Activated naive CD4-positive, alpha-beta T cell treated with anti-CD3 and anti-CD28 coated beads, Interleukin-2, amount 50 U/mL, for 16 hours (primary cell): ENCODE data around the gene CHST10.
"Not testable (repeated sequence)": the region's sequence is repeated elsewhere in the genome, so short reads cannot be mapped to it uniquely, and the experiment has no call there.

Experiments used
- DNase-seq: peaks from one replicate; pipeline ENCODE4 v3.0.0-alpha.2; 2020

CHST10 gene

DNA sequence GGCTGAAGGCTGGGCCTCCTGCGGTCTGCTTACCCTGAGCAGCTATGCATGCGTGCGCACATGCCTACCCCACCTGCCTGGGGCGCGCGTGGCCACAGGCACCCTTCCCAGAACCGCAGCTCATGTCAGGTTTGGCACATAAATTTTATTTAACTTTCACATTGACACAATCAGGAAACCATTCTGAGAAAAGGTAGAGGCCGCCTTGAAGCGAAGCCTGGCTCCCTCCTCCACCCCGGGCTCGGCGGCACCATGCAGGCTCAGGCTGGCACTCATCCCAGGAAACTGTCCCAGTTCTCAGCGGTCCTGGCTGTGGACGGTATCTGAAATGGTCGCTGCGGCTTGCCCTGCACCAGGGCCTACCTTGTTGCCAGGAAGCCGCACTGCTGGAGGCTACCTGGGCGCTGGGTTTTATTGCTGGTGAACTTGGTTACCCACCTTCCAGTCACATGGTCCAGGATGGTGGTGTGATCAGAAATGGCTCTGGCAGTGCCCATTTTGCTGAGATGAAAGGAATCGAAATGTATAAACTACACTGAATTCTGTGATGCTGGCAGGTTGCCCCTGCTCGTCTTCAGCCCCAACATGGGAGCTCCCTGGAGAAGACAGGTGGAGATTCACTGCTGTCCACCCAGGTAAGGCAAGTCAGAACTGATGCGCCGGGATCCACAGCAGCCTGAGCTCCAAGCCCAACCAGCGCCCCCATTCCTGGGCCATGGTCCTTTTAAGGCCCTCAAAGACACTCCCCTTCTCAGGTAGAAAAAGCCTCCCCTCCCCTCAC is 25.5 kb downstream of the CHST10 start:
- DNase-seq: no peak

GRCh38 chr2:100390001-100390940 is 27.2 kb downstream of the CHST10 start:
- DNase-seq: no peak

- DNase-seq: no peak
Measured at GRCh38 chr2:100388703-100389102, 28.8 kb downstream of the CHST10 start.

DNA sequence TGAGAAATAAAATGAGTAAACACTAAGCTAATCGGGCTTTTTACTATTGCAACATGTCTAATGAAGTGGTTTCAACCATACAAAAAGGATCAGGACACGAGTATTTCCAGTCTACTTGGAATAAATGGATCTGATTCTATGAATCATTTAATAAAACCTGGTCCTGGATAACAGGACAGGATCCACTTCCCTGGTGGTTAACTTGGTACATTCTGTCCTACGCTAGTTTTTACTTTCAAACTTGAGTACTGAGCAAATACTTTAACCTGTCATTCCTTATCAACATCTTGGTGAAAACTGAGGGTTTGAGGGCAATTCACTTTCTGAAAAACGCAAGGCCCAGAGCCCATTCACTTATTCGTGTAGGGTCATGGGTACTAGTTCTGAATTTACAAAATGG is 33.5 kb downstream of the CHST10 start:
- DNase-seq: no peak

GRCh38 chr2:100383306-100383705 is 34.2 kb downstream of the CHST10 start:
- DNase-seq: no peak

GRCh38 chr2:100381240-100381639 is 36.2 kb downstream of the CHST10 start:
- peak; percentile 62 for DNase-seq

DNA sequence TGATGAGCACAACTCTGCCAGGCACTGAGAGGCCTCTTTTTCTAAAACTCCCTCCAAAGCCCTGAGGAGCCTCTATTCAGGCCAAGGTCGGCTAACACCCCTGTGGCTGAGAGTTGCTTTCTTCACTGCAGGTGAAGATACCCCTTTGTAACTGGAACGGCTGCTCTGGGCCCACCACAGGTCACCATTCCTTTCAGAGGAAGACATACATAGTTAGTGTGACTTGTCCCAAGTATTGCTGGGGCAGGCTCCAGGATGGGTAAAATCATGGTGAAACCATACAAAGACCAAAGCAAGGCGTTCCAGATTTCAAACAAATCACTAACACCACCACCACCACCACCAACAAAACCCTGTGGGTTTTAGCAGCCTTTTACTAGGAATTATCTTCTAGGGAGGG is 36.8 kb downstream of the CHST10 start:
- no peak for DNase-seq

DNA sequence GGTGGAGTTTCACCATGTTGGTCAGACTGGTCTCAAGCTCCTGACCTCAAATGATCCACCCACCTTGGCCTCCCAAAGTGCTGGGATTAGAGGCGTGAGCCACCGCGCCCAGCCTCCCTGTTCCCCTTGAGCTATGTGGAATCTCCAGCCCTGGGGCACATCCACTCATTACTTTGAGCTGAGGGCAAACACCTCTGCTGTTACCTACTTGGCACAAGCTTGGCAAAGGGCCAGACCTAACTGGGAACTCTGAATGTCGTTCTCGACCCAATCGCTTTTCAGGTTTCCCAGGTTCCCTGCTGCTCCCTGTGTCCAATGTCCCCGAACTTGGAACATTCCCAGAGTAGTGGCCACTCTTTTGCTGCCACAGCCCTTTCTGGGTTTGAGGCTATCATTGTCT is 40.6 kb downstream of the CHST10 start:
- no peak for DNase-seq

DNA sequence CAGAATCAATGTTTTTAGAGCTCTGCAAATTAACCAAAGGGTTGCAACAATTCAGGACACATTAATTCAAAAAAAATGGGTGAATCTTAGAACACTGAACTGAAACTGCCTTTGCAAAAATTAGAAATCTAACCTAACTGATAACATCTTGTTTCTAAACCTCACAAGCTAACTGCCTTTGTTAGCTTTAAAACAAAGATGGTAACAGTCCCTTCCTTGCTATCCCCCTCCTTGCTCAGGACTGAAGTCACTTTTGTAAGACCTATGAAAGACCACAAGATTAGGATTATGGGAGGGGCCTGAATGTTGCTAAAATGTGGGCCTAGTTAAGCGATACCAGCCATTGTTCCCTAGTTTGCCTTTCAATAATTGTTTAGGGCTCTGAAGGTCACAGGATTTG is 50.3 kb downstream of the CHST10 start:
- no peak for DNase-seq

GRCh38 chr2:100365434-100365833 is 52.0 kb downstream of the CHST10 start:
- no peak for DNase-seq

GRCh38 chr2:100362269-100362668 is 55.2 kb downstream of the CHST10 start:
- DNase-seq: not testable (repeated sequence)

DNA sequence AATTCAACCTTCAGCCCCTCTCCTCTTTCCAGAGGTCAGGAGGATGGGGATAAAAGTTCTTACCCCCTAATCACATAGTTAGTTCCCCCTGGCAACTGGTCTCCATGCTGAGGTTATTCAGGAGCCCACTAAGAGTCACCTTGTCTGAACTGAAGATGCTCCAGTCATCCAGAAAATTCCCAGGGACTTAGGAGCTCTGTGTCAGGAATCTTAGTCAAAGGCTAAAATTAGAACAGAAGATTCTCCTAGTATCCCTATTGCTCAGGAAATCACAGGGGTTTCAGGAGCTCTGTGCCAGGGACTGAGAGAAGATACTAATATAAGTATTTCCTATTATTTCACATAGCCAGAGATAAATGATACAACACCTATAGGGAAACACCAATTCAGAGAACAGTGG is 57.9 kb downstream of the CHST10 start:
- no peak for DNase-seq

DNA sequence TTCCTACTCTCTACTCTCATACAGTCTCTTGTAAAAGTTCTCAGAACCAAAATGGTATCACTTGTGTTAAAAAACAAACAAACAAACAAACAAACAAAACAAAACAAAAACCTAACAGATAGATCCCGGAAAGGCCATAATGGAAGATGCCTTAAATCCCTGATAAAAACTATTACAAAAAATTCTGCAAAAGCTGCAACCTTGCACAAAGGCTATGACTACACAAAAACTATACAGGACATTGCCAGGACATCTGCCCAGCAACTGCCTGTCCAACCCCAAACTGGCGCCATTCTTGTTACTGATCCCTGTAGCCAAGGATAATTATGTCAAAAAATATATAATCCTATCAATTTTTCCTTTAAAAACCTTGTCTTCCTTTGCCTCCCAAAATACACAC is 58.9 kb downstream of the CHST10 start:
- DNase-seq: no peak

- no peak for DNase-seq
Measured at GRCh38 chr2:100352521-100352920, 64.9 kb downstream of the CHST10 start.

- no peak for DNase-seq
Measured at GRCh38 chr2:100350661-100351185, 66.7 kb downstream of the CHST10 start.

DNA sequence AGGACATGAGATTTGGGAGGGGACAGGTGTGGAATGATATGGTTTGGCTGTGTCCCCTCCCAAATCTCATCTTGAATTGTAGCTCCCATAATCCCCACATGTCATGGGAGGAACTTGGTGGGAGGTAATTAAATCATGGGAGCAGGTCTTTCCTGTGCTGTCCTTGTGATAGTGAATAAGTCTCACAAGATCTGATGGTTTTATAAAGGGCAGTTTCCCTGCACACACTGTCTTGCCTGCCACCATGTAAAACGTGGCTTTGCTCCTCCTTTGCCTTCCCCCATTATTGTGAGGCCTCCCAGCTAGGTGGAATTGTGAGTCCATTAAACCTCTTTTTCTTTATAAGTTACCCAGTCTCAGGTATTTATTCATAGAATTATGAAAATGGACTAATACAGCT is 72.3 kb downstream of the CHST10 start:
- not testable (repeated sequence) for DNase-seq

DNA sequence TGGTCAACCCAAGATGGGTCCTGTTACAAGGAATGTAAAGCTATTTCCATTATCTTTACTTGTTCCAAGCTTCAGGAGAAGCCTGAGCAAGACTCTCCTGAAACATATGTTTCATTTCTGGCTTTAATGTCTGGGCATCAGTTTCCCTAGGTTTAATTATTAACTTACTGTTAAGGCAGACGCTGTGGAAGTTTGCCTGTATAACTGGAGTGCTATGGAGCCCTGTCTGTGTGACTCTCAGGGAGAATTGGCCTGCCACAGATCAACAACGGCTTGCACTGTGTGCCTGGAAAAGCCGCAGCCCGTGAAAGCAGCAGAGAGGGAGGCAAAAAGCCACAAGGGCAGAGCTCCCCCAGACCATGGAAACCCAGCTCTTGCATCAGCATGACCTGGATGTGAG is 73.0 kb downstream of the CHST10 start:
- DNase-seq: no peak

DNA sequence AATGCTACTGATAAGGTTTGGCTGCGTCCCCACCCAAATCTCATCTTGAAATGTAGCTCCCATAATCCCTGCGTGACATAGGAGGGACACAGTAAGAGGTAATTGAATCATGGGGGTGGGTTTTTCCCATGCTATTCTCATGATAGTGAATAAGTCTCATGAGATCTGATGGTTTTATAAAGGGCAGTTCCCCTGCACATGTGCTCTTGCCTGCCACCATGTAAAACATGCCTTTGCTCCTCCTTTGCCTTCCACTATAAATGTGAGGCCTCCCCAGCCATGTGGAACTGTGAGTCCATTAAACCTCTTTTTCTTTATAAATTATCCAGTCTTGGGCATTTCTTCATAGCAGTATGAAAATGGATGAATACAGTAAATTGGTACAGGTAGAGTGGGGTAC is 75.0 kb downstream of the CHST10 start:
- DNase-seq: not testable (repeated sequence)
